Epithelial cell of esophagus (primary cell): Measurements from ENCODE around the gene NID1.

Experiments
- DNase-seq: peaks from one replicate; pipeline ENCODE4 v3.0.0; 2010; ENCODE audit warnings: low read depth
- H3K4me3 ChIP-seq: 2 replicates; pipeline ENCODE4 v1.5.1; 2011; ENCODE audit warnings: mild to moderate bottlenecking, low read length, control low read depth
- TF ChIP-seq, protein P1 (sequence below): IDR thresholded peaks from 2 replicates; pipeline ENCODE4 v1.5.1; 2011; ENCODE audit warnings: low read depth, mild to moderate bottlenecking, low read length, control low read depth, inconsistent platforms; ENCODE audit not compliant: insufficient read depth; ENCODE audit errors: missing control alignments

NID1 gene

DNA sequence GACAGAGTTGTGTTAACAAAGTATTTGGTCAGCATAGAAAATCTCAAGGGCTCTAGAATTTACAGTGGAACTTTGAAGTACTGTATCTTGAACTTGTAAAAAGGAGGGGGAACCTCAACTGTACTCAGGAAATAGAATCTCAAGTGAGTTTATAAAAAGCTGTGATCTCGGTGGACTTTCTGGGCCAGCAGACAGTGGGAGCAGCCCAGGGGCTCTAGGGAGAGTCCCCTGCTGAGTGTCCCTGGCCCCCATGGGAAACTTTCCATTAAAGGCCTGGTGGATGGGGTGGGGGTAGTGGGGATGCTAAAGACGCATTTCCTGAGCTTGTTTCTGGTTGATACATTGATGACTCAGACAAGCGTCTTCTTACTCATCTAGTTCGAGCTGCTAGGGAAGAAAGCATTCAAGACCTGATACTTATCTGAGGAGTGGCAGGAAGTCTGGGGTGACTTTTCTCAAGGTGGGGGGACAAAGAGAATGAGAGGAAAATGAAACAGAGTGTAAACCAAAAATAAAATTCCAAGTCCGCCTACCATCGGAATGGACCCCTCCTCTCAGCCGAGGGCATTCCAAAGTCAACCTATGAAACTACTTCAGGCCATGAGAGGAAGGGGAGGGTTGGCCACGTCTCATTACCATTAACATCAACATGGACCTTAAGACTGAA lies 65.5 kb downstream of the NID1 start:
- no peak overlapping the region for H3K4me3 ChIP-seq
- DNase-seq = peak; percentile 90
- TF ChIP-seq, protein P1, sequence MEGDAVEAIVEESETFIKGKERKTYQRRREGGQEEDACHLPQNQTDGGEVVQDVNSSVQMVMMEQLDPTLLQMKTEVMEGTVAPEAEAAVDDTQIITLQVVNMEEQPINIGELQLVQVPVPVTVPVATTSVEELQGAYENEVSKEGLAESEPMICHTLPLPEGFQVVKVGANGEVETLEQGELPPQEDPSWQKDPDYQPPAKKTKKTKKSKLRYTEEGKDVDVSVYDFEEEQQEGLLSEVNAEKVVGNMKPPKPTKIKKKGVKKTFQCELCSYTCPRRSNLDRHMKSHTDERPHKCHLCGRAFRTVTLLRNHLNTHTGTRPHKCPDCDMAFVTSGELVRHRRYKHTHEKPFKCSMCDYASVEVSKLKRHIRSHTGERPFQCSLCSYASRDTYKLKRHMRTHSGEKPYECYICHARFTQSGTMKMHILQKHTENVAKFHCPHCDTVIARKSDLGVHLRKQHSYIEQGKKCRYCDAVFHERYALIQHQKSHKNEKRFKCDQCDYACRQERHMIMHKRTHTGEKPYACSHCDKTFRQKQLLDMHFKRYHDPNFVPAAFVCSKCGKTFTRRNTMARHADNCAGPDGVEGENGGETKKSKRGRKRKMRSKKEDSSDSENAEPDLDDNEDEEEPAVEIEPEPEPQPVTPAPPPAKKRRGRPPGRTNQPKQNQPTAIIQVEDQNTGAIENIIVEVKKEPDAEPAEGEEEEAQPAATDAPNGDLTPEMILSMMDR = no peak

DNA sequence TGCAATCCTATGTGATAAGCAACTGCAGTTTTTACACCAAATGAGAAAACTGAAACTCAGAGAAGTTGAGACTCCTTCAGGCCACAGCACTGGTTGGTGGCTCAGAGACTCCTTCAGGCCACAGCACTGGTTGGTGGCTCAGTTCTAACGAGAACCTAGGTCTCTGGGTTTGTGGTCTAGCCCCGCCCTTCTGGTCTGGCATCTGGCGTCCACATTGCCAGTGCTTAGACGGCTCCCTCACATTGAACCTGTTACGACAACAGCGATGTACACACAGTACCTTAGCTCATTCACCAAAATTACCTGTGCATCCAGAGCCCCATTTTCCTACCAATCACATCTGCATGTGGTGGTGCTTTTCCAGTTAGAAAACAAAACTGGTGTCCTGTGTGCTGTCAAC lies 66.1 kb downstream of the NID1 start:
- H3K4me3 ChIP-seq = no peak overlapping the region
- DNase-seq = no peak
- TF ChIP-seq, protein P1 = no peak

DNA sequence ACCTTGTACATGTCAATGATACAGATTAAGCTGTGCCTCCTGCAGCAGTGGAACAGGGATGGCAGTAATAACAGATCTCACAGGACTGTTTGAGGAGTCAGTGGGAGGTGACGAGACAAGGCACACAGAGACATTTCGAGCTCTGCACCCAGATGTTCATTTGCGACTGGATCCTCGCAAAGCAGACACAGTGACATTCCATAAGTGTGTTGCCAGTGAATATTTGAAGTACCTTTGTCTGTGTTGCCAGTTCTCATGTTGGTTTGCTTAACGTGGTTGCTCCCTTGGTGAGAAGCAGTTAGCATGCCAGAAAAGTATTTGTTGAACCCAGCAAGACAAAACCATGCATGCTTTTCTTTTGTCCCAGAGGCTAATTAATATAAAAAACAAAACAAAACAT lies 67.0 kb downstream of the NID1 start:
- TF ChIP-seq, protein P1 = no peak
- H3K4me3 ChIP-seq = no peak overlapping the region
- DNase-seq = no peak

GRCh38 chr1:235997049-235997448 lies 67.8 kb downstream of the NID1 start:
- no peak for DNase-seq
- H3K4me3 ChIP-seq = no peak overlapping the region
- TF ChIP-seq, protein P1 = no peak

DNA sequence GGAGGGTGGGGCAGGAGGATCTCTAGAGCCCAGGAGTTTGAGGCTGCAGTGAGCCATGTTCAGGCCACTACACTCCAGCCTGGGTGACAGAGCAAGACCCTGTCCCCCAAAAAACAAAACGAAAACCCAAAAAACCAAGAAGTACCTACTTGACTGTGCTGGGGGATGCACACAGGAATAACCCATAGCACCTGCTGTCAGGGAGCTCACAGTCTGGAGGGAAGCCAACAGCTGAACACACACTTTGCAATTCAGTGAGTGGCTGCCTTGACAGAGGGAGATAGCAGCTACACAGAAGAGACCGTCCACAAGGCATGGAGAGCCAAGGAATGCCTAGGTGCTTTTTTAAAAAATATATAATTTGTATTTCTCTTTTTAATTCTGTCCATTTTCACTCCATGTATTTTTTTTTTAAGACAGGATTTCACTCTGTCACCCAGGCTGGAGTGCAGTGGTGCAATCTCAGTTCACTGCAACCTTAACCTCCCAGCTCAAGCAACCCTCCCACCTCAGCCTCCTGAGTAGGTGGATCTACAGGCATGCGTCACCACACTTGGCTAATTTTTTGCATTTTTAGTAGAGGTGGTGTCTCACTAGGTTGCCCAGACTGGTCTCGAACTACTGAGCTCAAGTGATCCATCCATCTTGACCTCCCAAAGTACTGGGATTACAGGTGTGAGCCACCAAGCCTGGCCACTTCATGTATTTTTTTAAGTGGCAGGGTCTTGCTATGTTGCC lies 68.7 kb downstream of the NID1 start:
- no peak overlapping the region for H3K4me3 ChIP-seq
- TF ChIP-seq, protein P1 = no peak
- DNase-seq = no peak

GRCh38 chr1:235995511-235995910 lies 69.4 kb downstream of the NID1 start:
- no peak overlapping the region for H3K4me3 ChIP-seq
- TF ChIP-seq, protein P1 = no peak
- no peak for DNase-seq
